ENCODE results near the gene DUSP14. TPM values are rescaled to one million over a fixed set of nuclear protein-coding genes. Genes with fewer than 3 reads are reported as not detected.

The DUSP14 gene
- total RNA-seq, 2 donors from 2014 or later: 2.2 to 3.0 TPM

GRCh38 chr17:37541880-37542660, 52.4 kb downstream of the DUSP14 start:
- no peak overlapping the region for H3K27ac ChIP-seq
- H3K4me3 ChIP-seq: no peak overlapping the region
- peaks cover 27% of the 10 kb centered on the region for H3K36me3 ChIP-seq
- no peak for TF ChIP-seq CTCF (IDR thresholded peaks at IDR 0.05)
- H3K27me3 ChIP-seq: no peaks in the 10 kb centered on the region
- H3K9me3 ChIP-seq: no peaks in the 10 kb centered on the region
- intact Hi-C loops (cut with DNase I): no loop called here
- DNase-seq: no peak
- peaks cover 3% of the 10 kb centered on the region for H3K4me1 ChIP-seq
- no peak overlapping the region for H3K9ac ChIP-seq (ENCODE audit: low read depth in 2 of 2, low read length in 2 of 2)

- Histone ChIP-seq H3K27me3 (no peaks in the 10 kb centered on the region), H3K9me3 (no peaks in the 10 kb centered on the region), H3K27ac (no peak overlapping the region), H3K36me3 (peaks cover 27% of the 10 kb centered on the region), H3K4me1 (peaks cover 3% of the 10 kb centered on the region), H3K9ac (ENCODE audit: low read depth in 2 of 2, low read length in 2 of 2) (no peak overlapping the region), H3K4me3 (no peak overlapping the region)
- intact Hi-C loops (cut with DNase I): no loop called here
- no peak for DNase-seq
- TF ChIP-seq CTCF (IDR thresholded peaks at IDR 0.05): no peak
Observed at GRCh38 chr17:37543637-37544052, 54.0 kb downstream of the DUSP14 start.

- intact Hi-C loops (cut with DNase I): no loop called here
Observed at GRCh38 chr17:37545486-37545885, 55.8 kb downstream of the DUSP14 start.

GRCh38 chr17:37546302-37546701, 56.6 kb downstream of the DUSP14 start:
- Histone ChIP-seq H3K27me3 (no peaks in the 10 kb centered on the region), H3K4me1 (peaks cover 3% of the 10 kb centered on the region), H3K9ac (ENCODE audit: low read depth in 2 of 2, low read length in 2 of 2) (no peak overlapping the region), H3K4me3 (no peak overlapping the region), H3K27ac (no peak overlapping the region), H3K9me3 (no peaks in the 10 kb centered on the region), H3K36me3 (peaks cover 9% of the 10 kb centered on the region)
- no peak for TF ChIP-seq CTCF (IDR thresholded peaks at IDR 0.05)
- DNase-seq: no peak
- intact Hi-C loops (cut with DNase I): no loop called here

More at GRCh38 chr17:37545486-37545885, 55.8 kb downstream of the DUSP14 start:
- no peak for DNase-seq
- H3K9me3 ChIP-seq: no peaks in the 10 kb centered on the region
- no peak for TF ChIP-seq CTCF (IDR thresholded peaks at IDR 0.05)
- no peak overlapping the region for H3K27ac ChIP-seq
- no peak overlapping the region for H3K4me3 ChIP-seq
- no peaks in the 10 kb centered on the region for H3K27me3 ChIP-seq
- H3K4me1 ChIP-seq: peaks cover 3% of the 10 kb centered on the region
- peaks cover 13% of the 10 kb centered on the region for H3K36me3 ChIP-seq
- H3K9ac ChIP-seq (ENCODE audit: low read depth in 2 of 2, low read length in 2 of 2): no peak overlapping the region

- Histone ChIP-seq H3K9ac (ENCODE audit: low read depth in 2 of 2, low read length in 2 of 2) (no peak overlapping the region), H3K9me3 (no peaks in the 10 kb centered on the region), H3K4me1 (peaks cover 3% of the 10 kb centered on the region), H3K4me3 (no peak overlapping the region), H3K27me3 (no peaks in the 10 kb centered on the region), H3K36me3 (no peaks in the 10 kb centered on the region), H3K27ac (no peak overlapping the region)
- DNase-seq: no peak
- intact Hi-C loops (cut with DNase I): no loop called here
- no peak for TF ChIP-seq CTCF (IDR thresholded peaks at IDR 0.05)
Observed at GRCh38 chr17:37547986-37548385, 58.3 kb downstream of the DUSP14 start.

Data from colonic mucosa (tissue), 4 donors.